Smooth muscle cell (in vitro differentiated cells): ENCODE results near the gene MOSPD2. TPM values are rescaled to one million over a fixed set of nuclear protein-coding genes. Genes with fewer than 3 reads are reported as not detected.

ENCODE experiments used
- DNase-seq: peaks from one replicate; lab custom pipeline; 2025; ENCODE audit not compliant: unreplicated experiment; lab: John Stamatoyannopoulos, UW
- H2AFZ ChIP-seq: fragments of 200-600 bp; sonication (generic); 2 replicates; pipeline ENCODE4 v1.6.0; 2016; ENCODE audit warnings: antibody characterized with exemption, low read depth, mild to moderate bottlenecking
- H3F3A ChIP-seq: fragments of 200-600 bp; sonication (generic); 2 replicates; pipeline ENCODE4 v1.6.0; 2017; ENCODE audit warnings: antibody characterized with exemption, low read depth
- H3K27ac ChIP-seq: fragments of 200-600 bp; sonication (generic); 2 replicates; pipeline ENCODE4 v1.5.1; 2016; ENCODE audit warnings: low read depth, mild to moderate bottlenecking
- H3K27me3 ChIP-seq: fragments of 200-600 bp; sonication (generic); 2 replicates; pipeline ENCODE4 v1.6.1; 2016; ENCODE audit warnings: low read depth, mild to moderate bottlenecking
- H3K36me3 ChIP-seq: fragments of 200-600 bp; sonication (generic); 2 replicates; pipeline ENCODE4 v1.5.1; 2016; ENCODE audit warnings: low read depth
- H3K4me1 ChIP-seq: fragments of 200-600 bp; sonication (generic); 2 replicates; pipeline ENCODE4 v1.5.1; 2016; ENCODE audit warnings: low read depth
- H3K4me2 ChIP-seq: fragments of 200-600 bp; sonication (generic); 2 replicates; pipeline ENCODE4 v1.6.0; 2016; ENCODE audit warnings: mild to moderate bottlenecking
- H3K4me3 ChIP-seq: fragments of 200-600 bp; sonication (generic); 2 replicates; pipeline ENCODE4 v1.5.1; 2016; ENCODE audit warnings: mild to moderate bottlenecking
- H3K79me2 ChIP-seq: fragments of 200-600 bp; sonication (generic); 2 replicates; pipeline ENCODE4 v1.6.0; 2016; ENCODE audit warnings: low read depth, mild to moderate bottlenecking
- H3K9ac ChIP-seq: fragments of 200-600 bp; sonication (generic); 2 replicates; pipeline ENCODE4 v1.6.0; 2016; ENCODE audit warnings: low read depth
- H3K9me3 ChIP-seq: fragments of 200-600 bp; sonication (generic); replicated peaks from 2 replicates; pipeline ENCODE4 v1.5.1; 2016; ENCODE audit warnings: low read depth
- H4K20me1 ChIP-seq: fragments of 200-600 bp; sonication (generic); 2 replicates; pipeline ENCODE4 v1.6.0; 2016; ENCODE audit warnings: low read depth
- CTCF ChIP-seq: fragments of 200-600 bp; sonication (generic); IDR thresholded peaks from 2 replicates; pipeline ENCODE4 v1.5.1; 2017; ENCODE audit warnings: borderline replicate concordance, mild to moderate bottlenecking, antibody characterized with exemption; ENCODE audit not compliant: insufficient read depth, poor library complexity, severe bottlenecking
- WGBS: methylation state at CpG from one replicate; pipeline ENCODE4 v1.1.7; 2016; ENCODE audit warnings: low lambda C conversion rate; 5-methylcytosine and 5-hydroxymethylcytosine counted together
- polyA plus RNA-seq: library from polyadenylated mRNA; unstranded; fragments of >200 nt; fragmentation: Nextera tagmentation; extraction: Ambion mirVana; gene quantifications from 2 replicates; pipeline ENCODE4 v1.2.1, GENCODE V29; 2016
- total RNA-seq: library from RNA; depleted of rRNA; stranded (reverse); fragments of >200 nt; gene quantifications from 2 replicates; pipeline ENCODE4 v1.2.3, GENCODE V29; 2014

The MOSPD2 gene
- total and polyA plus RNA-seq, 2 experiments from 2014 or later: 10.6 to 20.0 TPM

GRCh38 chrX:14963447-14964236, 90.4 kb downstream of the MOSPD2 start:
- Histone ChIP-seq H3K4me2 (peak overlapping the region; percentile 70), H3F3A (no peaks in the 10 kb centered on the region), H3K36me3 (no peaks in the 10 kb centered on the region), H3K9ac (peak overlapping the region; percentile 58), H3K4me1 (peaks cover 6% of the 10 kb centered on the region), H2AFZ (peak overlapping the region; percentile 60), H3K9me3 (peaks cover 5% of the 10 kb centered on the region), H3K4me3 (no peak overlapping the region), H3K79me2 (no peaks in the 10 kb centered on the region), H4K20me1 (no peaks in the 10 kb centered on the region), H3K27me3 (no peaks in the 10 kb centered on the region), H3K27ac (peak overlapping the region; percentile 93)
- TF ChIP-seq CTCF: no peak
- DNase-seq: no peak
- WGBS: 43% methylated on average over 1 of the region's 1 CpG

GRCh38 chrX:14964500-14964899, 91.3 kb downstream of the MOSPD2 start:
- TF ChIP-seq CTCF: no peak
- no peaks in the 10 kb centered on the region for H3K27me3 ChIP-seq
- H3K36me3 ChIP-seq: no peaks in the 10 kb centered on the region
- no peaks in the 10 kb centered on the region for H3K79me2 ChIP-seq
- no peaks in the 10 kb centered on the region for H3F3A ChIP-seq
- DNase-seq: no peak
- peak overlapping the region; percentile 15 for H3K4me2 ChIP-seq
- peak overlapping the region; percentile 93 for H3K27ac ChIP-seq
- no peak overlapping the region for H2AFZ ChIP-seq
- no peak overlapping the region for H3K4me3 ChIP-seq
- no peaks in the 10 kb centered on the region for H4K20me1 ChIP-seq
- peaks cover 5% of the 10 kb centered on the region for H3K9me3 ChIP-seq
- 82% methylated on average over 2 of the region's 2 CpGs for WGBS
- H3K4me1 ChIP-seq: peaks cover 6% of the 10 kb centered on the region
- no peak overlapping the region for H3K9ac ChIP-seq

Other genes starting within 250 kb of the MOSPD2 start
- gene FANCB, start 352 bp upstream of the MOSPD2 start, total RNA-seq: 5.1 and 7.6 TPM in 2 replicates
- gene FANCB, start 352 bp upstream of the MOSPD2 start, polyA plus RNA-seq: 2.0 and 3.1 TPM in 2 replicates